SKM-1 treated with dmso at 0.1 percent for 144 hours (cell line): ENCODE measurements around the gene CIDEC.

ENCODE experiments used
- DNase-seq: peaks from one replicate; lab custom pipeline; 2025; ENCODE audit not compliant: unreplicated experiment; lab: John Stamatoyannopoulos, UW

The CIDEC gene

GRCh38 chr3:9817436-9817835 is 62.6 kb downstream of the CIDEC start:
- DNase-seq = no peak
